ENCODE measurements around the gene ALG9. TPM values are rescaled to one million over a fixed set of nuclear protein-coding genes. Genes with fewer than 3 reads are reported as not detected.

Gene ALG9
- total and polyA plus RNA-seq, 2 of the 4 experiments (the other 2 are of a cell fraction), result 20.7 to 35.7 TPM

- ATAC-seq (ENCODE audit: low read depth) (peak; percentile 35), DNase-seq (peak; percentile 57)
- Histone ChIP-seq H4K20me1 (ENCODE audit: insufficient read depth, low read length) (no peaks in the 10 kb centered on the region), H3K23ac (ENCODE audit: low read depth, low read length) (0 out of 2 replicates have a peak within 1 kb of the TSS, but pooled peaks have one; percentile 43), H3K9ac (ENCODE audit: low read depth, low read length) (peak within 1 kb of the TSS; percentile 27; the same call in 1 of the 2 replicates), H3K56ac (ENCODE audit: extremely low read depth, insufficient read depth, low read length) (no peak within 1 kb of the TSS), H3K27me3 (ENCODE audit: control insufficient read depth, insufficient read depth, low read length) (no peaks in the 10 kb centered on the region), H2BK120ac (ENCODE audit: low read depth, low read length) (peak within 1 kb of the TSS; percentile 77), H3K14ac (replicated peaks; ENCODE audit: low read depth, low read length) (peak within 1 kb of the TSS; percentile 27), H3K4me3 (ENCODE audit: insufficient read depth, low read depth, low read length) (peak within 1 kb of the TSS; percentile 23; the same call in 1 of the 2 replicates), H3K9me1 (ENCODE audit: insufficient read depth, low read length) (peaks cover 8% of the 10 kb centered on the region), H2AK9ac (replicated peaks; ENCODE audit: low read depth, low read length, poor library complexity) (peak within 1 kb of the TSS; percentile 52), H3K27ac (ENCODE audit: insufficient read depth, low read length) (no peak within 1 kb of the TSS), H2AK5ac (ENCODE audit: low read depth, low read length) (0 out of 2 replicates have a peak within 1 kb of the TSS, but pooled peaks have one; percentile 40), H2AFZ (replicated peaks; ENCODE audit: low read length, poor library complexity) (peak within 1 kb of the TSS; percentile 83), H2BK5ac (ENCODE audit: low read depth, low read length, poor library complexity, severe bottlenecking) (peak within 1 kb of the TSS; percentile 1), H4K5ac (ENCODE audit: low read depth, low read length) (peak within 1 kb of the TSS; percentile 94), H4K91ac (ENCODE audit: insufficient read depth, low read depth, low read length) (peak within 1 kb of the TSS; percentile 19), H2BK20ac (ENCODE audit: low read depth, low read length) (peak within 1 kb of the TSS; percentile 16; the same call in 1 of the 2 replicates), H2BK15ac (ENCODE audit: low read depth, low read length) (peak within 1 kb of the TSS; percentile 28; the same call in 2 of the 3 replicates), H3K4ac (ENCODE audit: low read depth, low read length) (peak within 1 kb of the TSS; percentile 37), H3K9me3 (ENCODE audit: control insufficient read depth, insufficient read depth, low read length) (no peaks in the 10 kb centered on the region), H3K36me3 (ENCODE audit: control insufficient read depth, insufficient read depth, low read length) (no peaks in the 10 kb centered on the region), H3K18ac (ENCODE audit: low read depth, low read length) (peak within 1 kb of the TSS; percentile 56), H3K4me1 (ENCODE audit: control insufficient read depth, insufficient read depth, low read length) (peaks cover 16% of the 10 kb centered on the region), H3K4me2 (ENCODE audit: low read depth, low read length) (peak within 1 kb of the TSS; percentile 88), H3K79me1 (ENCODE audit: low read depth in 1 of 2, low read length in 2 of 2) (peaks cover 0 to 3% of the 10 kb centered on the region in 2 experiments; a peak in 2 of 4 replicates), H4K8ac (ENCODE audit: low read depth in 2 of 2, low read length in 2 of 2) (peak within 1 kb of the TSS; percentile 84; a peak in 3 of 4 replicates)
- intact Hi-C loops (cut with micrococcal nuclease), result no loop called here
- dilution Hi-C loops (cut with HindIII; ENCODE audit: low sequenced_read_pairs, unreplicated experiment), result no loop called here
- ChIA-PET CTCF (interaction anchor here (0.9 to 1.1 kb wide), 2 partner anchors 8 to 13 kb away, joined by 3 read pairs; no protein-coding TSS in a partner anchor), POLR2A (ENCODE audit: unreplicated experiment) (no interaction called here)
- TF ChIP-seq MAZ (IDR thresholded peaks at IDR 0.05; ENCODE audit: borderline replicate concordance, low read depth, low read length) (no peak), MXI1 (IDR thresholded peaks at IDR 0.05; ENCODE audit: borderline replicate concordance, low read depth, low read length) (no peak), RAD21 (IDR thresholded peaks at IDR 0.05; ENCODE audit: low read length) (no peak), CHD1 (IDR thresholded peaks at IDR 0.05; ENCODE audit: low read depth, low read length) (no peak), MAFK (IDR thresholded peaks at IDR 0.05; ENCODE audit: low read depth, low read length) (no peak), SMC3 (IDR thresholded peaks at IDR 0.05; ENCODE audit: low read depth, low read length) (no peak), BHLHE40 (IDR thresholded peaks at IDR 0.05; ENCODE audit: low read depth, low read length) (no peak), USF2 (IDR thresholded peaks at IDR 0.05; ENCODE audit: low read depth, low read length) (no peak), POLR2A (IDR thresholded peaks at IDR 0.05; ENCODE audit: low read depth, low read length) (no peak), CEBPB (IDR thresholded peaks at IDR 0.05; ENCODE audit: low read depth, low read length) (no peak), ELK1 (IDR thresholded peaks at IDR 0.05; ENCODE audit: borderline replicate concordance, low read depth, low read length) (no peak), CTCF (conservative IDR thresholded peaks at IDR 0.05; ENCODE audit: low read depth, low read length) (no peak)
- in situ Hi-C loops (cut with MboI; ENCODE audit: low sequenced_read_pairs), result no loop called here
- BruUV-seq (replicated peaks), result no TSS peak
- 17% methylated on average over 4 of the region's 19 CpGs; no CpG with 5 or more reads in 1 of the 2 experiments for WGBS, 2 experiments (ENCODE audit: extremely low coverage in 2 of 2, insufficient read length in 1 of 2)
These were observed 47.2 kb upstream of the ALG9 start, which contains the start of gene C11orf52 for GRCh38 chr11:111918390-111919256. TSS of gene C11orf52 (plus strand) at chr11:111918913. CDS start at chr11:111918973, 60 bp downstream.
